Epithelial cell of proximal tubule (primary cell): ENCODE measurements around the gene JAKMIP2. TPM values are rescaled to one million over a fixed set of nuclear protein-coding genes. Genes with fewer than 3 reads are reported as not detected.

Experiments
- DNase-seq: peaks from one replicate; pipeline ENCODE4 v3.0.0-alpha.2; 2011; ENCODE audit warnings: low read depth
- H3K4me3 ChIP-seq: 2 replicates; pipeline ENCODE4 v1.5.1; 2011; ENCODE audit warnings: low read depth, mild to moderate bottlenecking, low read length
- CTCF ChIP-seq: conservative IDR thresholded peaks from 2 replicates; pipeline ENCODE4 v1.5.1; 2012; ENCODE audit warnings: low read depth, mild to moderate bottlenecking, low read length
- total RNA-seq: library from RNA; depleted of rRNA; stranded (reverse); fragments of >200 nt; gene quantifications from 2 replicates; pipeline ENCODE4 v1.2.3, GENCODE V29; 2015

JAKMIP2 gene
- total RNA-seq, 1 donor from 2014 or later, result 0.17 TPM

GRCh38 chr5:147661541-147661940 lies 121.0 kb downstream of the JAKMIP2 start:
- H3K4me3 ChIP-seq, result no peak overlapping the region
- DNase-seq, result no peak
- no peak for TF ChIP-seq CTCF

GRCh38 chr5:147659166-147659929 lies 123.2 kb downstream of the JAKMIP2 start:
- DNase-seq, result no peak

GRCh38 chr5:147658293-147658932 lies 124.1 kb downstream of the JAKMIP2 start:
- no peak for DNase-seq
- TF ChIP-seq CTCF, result no peak
- H3K4me3 ChIP-seq, result no peak overlapping the region

More at GRCh38 chr5:147659166-147659929, 123.2 kb downstream of the JAKMIP2 start:
- no peak overlapping the region for H3K4me3 ChIP-seq
- no peak for TF ChIP-seq CTCF

- no peak overlapping the region for H3K4me3 ChIP-seq
- DNase-seq, result no peak
- TF ChIP-seq CTCF, result no peak
These were observed 133.9 kb downstream of the JAKMIP2 start for GRCh38 chr5:147648597-147648996.

- no peak for TF ChIP-seq CTCF
- H3K4me3 ChIP-seq, result no peak overlapping the region
- no peak for DNase-seq
These were observed 137.3 kb downstream of the JAKMIP2 start for GRCh38 chr5:147645197-147645596.

GRCh38 chr5:147644460-147644859 lies 138.1 kb downstream of the JAKMIP2 start:
- H3K4me3 ChIP-seq, result no peak overlapping the region
- TF ChIP-seq CTCF, result no peak
- no peak for DNase-seq
